HG02970 (cell line): ENCODE measurements around the gene FAM83E.
A peak's percentile ranks its signal among the peaks of the same experiment; 100 is the strongest.
"Not testable (repeated sequence)": the region's sequence is repeated elsewhere in the genome, so short reads cannot be mapped to it uniquely, and the experiment has no call there.

Experiments
- ATAC-seq: cut with Tn5 transposase; IDR thresholded peaks from one replicate; pipeline ENCODE4 v1.9.1; 2021; ENCODE audit warnings: mild to moderate bottlenecking, moderate library complexity, moderate number of reproducible peaks; ENCODE audit not compliant: unreplicated experiment, low FRiP score

The FAM83E gene

GRCh38 chr19:48614436-48615230 lies at the start of gene FAM83E:
Gene FAM83E (minus strand): TSS chr19:48615076. CDS start chr19:48613372, 1,704 bp downstream.
- ATAC-seq = no peak

DNA sequence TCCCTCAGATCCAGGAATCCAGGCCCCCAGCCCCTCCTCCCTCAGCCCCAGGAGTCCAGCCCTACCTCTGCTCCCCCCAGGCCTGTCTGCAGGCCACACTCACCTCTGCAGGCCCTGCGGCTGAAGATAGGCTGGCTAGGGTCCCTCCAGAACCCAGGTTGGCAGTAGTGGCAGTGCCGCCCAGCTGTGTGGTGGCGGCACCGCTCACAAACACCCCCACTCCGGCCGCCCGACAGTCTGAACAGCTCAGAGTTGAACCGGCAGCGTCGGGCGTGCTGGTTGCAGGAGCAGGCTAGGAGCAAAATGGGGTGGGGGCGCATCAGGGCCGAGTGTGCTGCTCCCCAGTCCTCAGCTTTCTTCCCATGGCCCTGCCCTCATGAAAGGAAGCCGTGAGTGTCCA lies 49.6 kb upstream of the FAM83E start:
- ATAC-seq = no peak

GRCh38 chr19:48663667-48664066 lies 48.8 kb upstream of the FAM83E start:
- ATAC-seq = no peak

DNA sequence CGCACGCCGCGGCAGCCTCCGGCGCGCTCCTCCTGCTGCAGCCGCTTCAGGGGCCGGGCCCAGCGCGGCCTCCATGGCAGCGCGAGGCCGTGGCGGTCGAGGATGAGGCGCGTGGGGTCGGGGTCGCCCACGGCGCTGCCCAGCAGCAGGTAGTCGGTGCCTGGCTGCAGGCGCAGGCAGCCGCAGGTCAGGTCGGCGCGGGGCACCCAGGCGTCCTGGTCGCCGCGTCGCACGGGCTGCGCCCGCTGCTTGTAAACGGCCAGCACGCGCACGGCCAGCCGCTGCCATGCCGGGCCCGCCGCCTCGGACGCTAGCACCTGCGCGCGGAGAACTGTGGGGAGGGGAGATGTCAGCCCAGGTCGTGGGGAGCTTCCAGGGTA lies 46.8 kb upstream of the FAM83E start:
- ATAC-seq = no peak

- ATAC-seq = peak; percentile 83
These were observed 46.2 kb upstream of the FAM83E start for GRCh38 chr19:48660852-48661710.

DNA sequence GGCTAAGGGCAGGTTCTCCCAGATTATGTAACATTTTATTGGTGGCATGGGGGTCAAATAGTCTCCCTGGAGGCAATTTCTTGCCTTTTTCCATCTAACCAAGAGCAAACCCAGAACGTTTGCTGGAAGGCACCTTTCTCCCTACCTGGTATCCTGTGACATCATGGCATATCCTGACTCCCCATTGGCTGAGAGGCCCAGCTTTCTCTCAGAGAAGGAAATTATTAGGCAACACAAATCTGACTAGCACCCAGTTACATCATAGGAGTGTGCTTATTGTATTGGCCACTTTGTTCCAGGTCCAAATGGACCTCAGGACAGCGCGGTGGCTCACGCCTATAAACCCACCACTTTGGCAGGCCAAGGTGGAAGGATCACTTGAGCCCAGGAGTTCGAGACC lies 44.9 kb upstream of the FAM83E start:
- no peak for ATAC-seq

DNA sequence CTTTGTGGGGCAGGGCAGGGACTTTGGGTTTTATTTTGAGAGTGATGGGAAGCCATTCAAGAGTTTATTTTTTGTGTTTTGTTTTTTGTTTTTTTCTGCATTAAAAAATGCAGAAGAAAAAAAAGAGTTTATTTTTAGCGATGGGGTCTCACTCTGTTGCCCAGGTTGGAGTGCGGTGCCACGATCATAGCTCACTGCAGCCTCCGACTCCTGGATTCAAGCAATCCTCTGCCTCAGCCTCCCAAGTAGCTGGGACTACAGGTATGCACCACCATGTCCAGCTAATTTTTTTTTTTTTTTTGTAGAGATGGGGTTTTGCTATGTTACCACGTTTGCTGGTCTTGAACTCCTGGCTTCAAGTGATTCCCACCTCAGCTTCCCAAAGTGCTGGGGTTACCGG lies 43.6 kb upstream of the FAM83E start:
- ATAC-seq = no peak

DNA sequence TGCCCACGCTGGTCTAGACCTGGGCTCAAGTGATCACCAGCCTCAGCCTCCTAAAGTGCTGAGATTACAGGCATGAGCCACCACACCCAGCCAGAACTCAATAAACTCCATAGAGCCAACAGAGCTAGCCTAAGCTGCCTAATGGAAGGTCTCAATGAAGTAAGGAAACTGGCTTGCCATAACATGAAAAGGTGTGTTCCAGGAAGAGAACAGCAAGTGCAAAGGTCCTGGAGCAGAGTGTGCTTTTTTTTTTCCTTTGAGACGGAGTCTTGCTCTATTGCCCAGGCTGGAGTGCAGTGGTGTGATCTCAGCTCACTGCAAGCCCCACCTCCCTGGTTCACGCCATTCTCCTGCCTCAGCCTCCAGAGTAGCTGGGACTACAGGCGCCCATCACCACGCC lies 43.0 kb upstream of the FAM83E start:
- not testable (repeated sequence) for ATAC-seq

GRCh38 chr19:48656840-48657474 lies 42.1 kb upstream of the FAM83E start:
- ATAC-seq = no peak

- ATAC-seq = no peak
These were observed 39.6 kb upstream of the FAM83E start for GRCh38 chr19:48654299-48655059.

- ATAC-seq = no peak
These were observed 36.8 kb upstream of the FAM83E start for GRCh38 chr19:48651683-48652048.

GRCh38 chr19:48650974-48651682 lies 36.3 kb upstream of the FAM83E start:
- no peak for ATAC-seq

DNA sequence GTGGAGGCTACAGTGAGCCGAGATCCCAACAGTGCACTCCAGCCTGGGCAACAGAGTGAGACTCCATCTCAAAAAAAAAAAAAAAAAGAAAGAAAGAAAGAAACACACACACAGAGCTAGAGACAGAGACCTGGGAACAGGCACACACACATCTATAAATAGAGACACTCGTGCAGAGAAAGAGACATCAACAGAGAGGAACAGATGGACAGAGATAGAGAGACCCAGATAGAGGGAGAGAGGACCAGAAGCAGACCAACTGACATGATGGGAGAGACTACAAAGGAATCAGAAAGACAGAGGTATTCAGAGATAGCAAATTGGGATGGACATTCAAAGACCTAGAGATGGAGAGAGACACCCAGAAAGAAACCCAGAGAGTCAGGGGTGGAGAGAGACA lies 33.3 kb upstream of the FAM83E start:
- no peak for ATAC-seq

GRCh38 chr19:48646722-48647216 lies 31.9 kb upstream of the FAM83E start:
- no peak for ATAC-seq

DNA sequence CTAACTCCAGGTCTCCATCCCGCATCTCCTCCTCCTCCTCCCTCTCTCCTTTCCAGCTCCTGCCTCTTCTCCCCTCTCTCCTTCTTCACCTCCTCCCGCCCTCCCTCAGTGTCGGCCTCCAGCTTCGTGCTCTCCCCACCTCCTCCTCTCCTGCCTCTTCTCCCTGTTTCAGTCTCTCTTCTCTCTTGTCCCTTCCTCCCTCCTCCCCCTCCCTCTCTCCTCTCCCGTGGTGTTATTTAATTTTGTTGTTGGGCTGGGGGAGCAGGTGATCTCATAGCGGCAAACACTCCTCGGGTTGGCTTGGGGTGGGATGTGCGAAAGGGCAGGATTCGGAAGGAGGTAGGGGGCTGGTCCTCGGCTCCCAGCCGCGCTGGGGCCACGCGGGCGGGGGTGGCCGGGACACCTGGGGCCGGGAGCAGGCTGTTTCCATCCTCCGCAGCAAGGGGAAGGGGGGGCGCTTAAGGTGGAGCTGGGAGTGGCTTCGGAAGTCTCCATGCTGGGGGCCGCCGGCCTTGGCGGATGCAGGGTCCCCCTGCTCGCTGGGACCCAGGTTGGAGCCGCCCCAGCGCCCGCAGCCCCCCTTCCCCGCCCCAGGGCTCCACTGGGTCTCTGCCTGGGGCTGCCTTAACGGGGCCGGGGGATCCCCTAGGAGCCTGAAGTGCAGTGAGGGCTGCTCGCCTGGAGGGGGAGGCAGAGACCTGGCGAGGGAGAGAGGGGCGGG lies 31.3 kb upstream of the FAM83E start, which contains the start of gene CA11:
CA11 (minus strand) TSS at position 187 of the 721 bp plus-strand sequence. CDS start 555 bp downstream, outside the sequence.
- ATAC-seq = peak; percentile 72

DNA sequence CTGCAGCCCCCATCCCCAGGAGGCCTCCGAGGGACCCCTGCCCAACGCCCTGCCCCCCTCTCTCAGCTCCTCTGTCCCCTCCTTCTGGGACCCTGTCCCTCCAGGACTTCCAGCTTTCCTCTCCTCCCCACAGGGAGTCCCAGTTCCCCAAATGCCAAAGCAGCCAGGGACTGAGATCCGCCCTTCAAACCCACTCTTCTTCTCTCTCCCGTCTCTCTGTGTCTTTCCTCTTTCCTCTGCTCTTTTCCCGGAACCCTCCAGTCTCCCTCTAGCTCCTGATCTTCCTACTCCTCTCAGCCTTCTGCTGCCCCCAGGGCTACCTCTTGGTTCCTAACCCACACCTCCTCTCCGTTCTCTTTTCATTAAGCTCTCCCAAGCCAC lies 30.7 kb upstream of the FAM83E start:
- no peak for ATAC-seq

DNA sequence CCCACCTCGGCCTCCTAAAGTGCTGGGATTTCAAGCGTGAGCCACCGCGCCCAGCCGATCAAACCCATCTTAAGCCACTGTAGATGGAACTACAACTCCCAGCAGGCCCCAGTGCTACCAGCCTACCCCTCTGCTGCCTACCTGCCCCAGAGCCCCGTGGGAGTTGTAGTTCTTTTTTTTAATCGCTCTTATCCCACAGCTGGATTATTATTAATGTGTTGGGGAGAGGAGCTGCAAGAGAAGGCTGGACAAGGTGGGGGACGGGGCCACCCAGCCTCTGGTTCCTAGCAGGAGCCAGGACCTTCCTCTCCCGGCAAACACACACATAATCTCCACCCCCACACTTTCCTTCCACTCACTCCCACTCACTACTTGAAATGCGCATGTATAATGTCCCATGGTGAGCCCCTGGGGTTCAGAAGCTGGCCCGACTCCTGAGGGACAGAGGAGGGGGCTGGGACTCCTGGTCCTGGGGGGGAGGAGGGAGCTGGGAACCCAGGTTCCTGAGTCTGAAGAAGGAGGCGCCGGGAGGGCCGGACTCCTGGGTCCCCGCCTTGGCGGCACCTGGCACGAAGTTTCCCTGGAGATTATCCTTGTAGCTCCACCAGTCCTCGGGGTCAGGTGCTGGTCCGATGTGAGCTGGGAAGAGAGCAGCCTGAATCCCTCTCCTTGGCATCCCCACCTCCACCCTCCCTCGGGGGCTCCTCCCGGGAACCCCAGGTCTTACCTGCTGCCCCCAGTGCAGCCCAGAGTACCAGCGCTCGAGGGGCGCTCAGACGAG lies 30.2 kb upstream of the FAM83E start:
- no peak for ATAC-seq

GRCh38 chr19:48644355-48644754 lies 29.5 kb upstream of the FAM83E start:
- no peak for ATAC-seq
